HCT116 (cell line): ENCODE data around the gene IQCN. TPM values are rescaled to one million over a fixed set of nuclear protein-coding genes. Genes with fewer than 3 reads are reported as not detected.

Experiments used
- ATAC-seq: fragments of 200-7000 bp; cut with Tn5 transposase; 2 replicates; pipeline ENCODE4 v1.9.1; 2020; ENCODE audit warnings: mild to moderate bottlenecking, moderate library complexity
- BruUV-seq: library from RNA; stranded (reverse); fragments of 400-500 nt; replicated peaks from 2 replicates; lab custom pipeline; 2021; lab: Mats Ljungman, UMichigan
- CTCF ChIA-PET: fragments of 300-600 bp; sonication (Branson Sonifier 250); formaldehyde crosslinking; loops from one replicate; lab custom pipeline; 2021; ENCODE audit warnings: antibody characterized with exemption; lab: Charles Lee
- POLR2A ChIA-PET: fragments of 300-600, 350-600 bp; sonication (Branson Sonifier 250); formaldehyde crosslinking; loops from one replicate; lab custom pipeline; 2021; ENCODE audit warnings: antibody characterized with exemption; lab: Charles Lee
- RAD21 ChIA-PET, 2 experiments: fragments of 300-600 bp; sonication (Branson Sonifier 250); formaldehyde crosslinking; loops; one replicate each; lab custom pipeline; 2023; ENCODE audit warnings: low total read pairs in 2 of 2; ENCODE audit not compliant: uncharacterized antibody in 2 of 2, unreplicated experiment in 2 of 2, low non-redundant PET in 1 of 2; lab: Charles Lee
- DNase-seq: peaks from one replicate; pipeline ENCODE4 v3.0.0-alpha.2; 2010; ENCODE audit warnings: low read depth, low spot score
- H2AFZ ChIP-seq: fragments of 200-600 bp; shearing (Covaris generic), sonication (generic); 2 replicates; pipeline ENCODE4 v1.6.1; 2017; ENCODE audit warnings: low read depth, mixed run types, mixed read lengths, antibody characterized with exemption, low read length; ENCODE audit not compliant: poor library complexity, severe bottlenecking
- H3K27ac ChIP-seq: 2 replicates; pipeline ENCODE4 v1.5.1; 2012; ENCODE audit warnings: low read depth, low read length
- H3K27me3 ChIP-seq: fragments of 200-600 bp; sonication (generic); 2 replicates; pipeline ENCODE4 v1.6.1; 2016; ENCODE audit warnings: mixed run types, low read length, mixed read lengths; ENCODE audit not compliant: insufficient read depth
- H3K36me3 ChIP-seq, 2 experiments: fragments of 200-500 bp in 1 of 2; fragments of 200-600 bp in 1 of 2; sonication (Bioruptor generic) in 1 of 2; sonication (generic) in 1 of 2; 2 replicates each; pipeline versions ENCODE4 v1.5.1 to v1.6.1; 2014 to 2016; ENCODE audit warnings: low read length in 2 of 2, inconsistent platforms in 1 of 2, mixed read lengths in 1 of 2, mixed run types in 1 of 2; ENCODE audit not compliant: insufficient read depth in 2 of 2, control insufficient read depth in 1 of 2
- H3K4me1 ChIP-seq, 2 experiments: fragments of 200-600 bp in 1 of 2; sonication (generic) in 1 of 2; 2 replicates each; pipeline versions ENCODE4 v1.5.1 to v1.6.1; 2012 to 2017; ENCODE audit warnings: low read length in 2 of 2, inconsistent platforms in 1 of 2, mild to moderate bottlenecking in 1 of 2, mixed read lengths in 1 of 2, mixed run types in 1 of 2, moderate library complexity in 1 of 2; ENCODE audit not compliant: insufficient read depth in 2 of 2, control insufficient read depth in 1 of 2
- H3K4me2 ChIP-seq: fragments of 200-600 bp; sonication (generic); 2 replicates; pipeline ENCODE4 v1.6.1; 2017; ENCODE audit warnings: mixed run types, low read length, mixed read lengths
- H3K4me3 ChIP-seq, 2 experiments: fragments of 200-600 bp in 1 of 2; sonication (generic) in 1 of 2; replicated peaks in 1 of 2; 2 replicates each; pipeline ENCODE4 v1.5.1; 2011 to 2016; ENCODE audit warnings: low read length in 2 of 2, control low read depth in 1 of 2, low read depth in 1 of 2, mild to moderate bottlenecking in 1 of 2, mixed read lengths in 1 of 2, mixed run types in 1 of 2
- H3K79me2 ChIP-seq: fragments of 200-600 bp; sonication (generic); 2 replicates; pipeline ENCODE4 v1.6.1; 2017; ENCODE audit warnings: mild to moderate bottlenecking, mixed run types, low read length, moderate library complexity, mixed read lengths; ENCODE audit not compliant: insufficient read depth
- H3K9ac ChIP-seq: fragments of 200-600 bp; sonication (generic); 2 replicates; pipeline ENCODE4 v1.6.1; 2016; ENCODE audit warnings: low read length, mixed read lengths
- H3K9me2 ChIP-seq: fragments of 200-600 bp; sonication (generic), shearing (Covaris generic); 2 replicates; pipeline ENCODE4 v1.6.1; 2017; ENCODE audit warnings: mixed run types, mild to moderate bottlenecking, moderate library complexity; ENCODE audit not compliant: insufficient read depth
- H3K9me3 ChIP-seq, 2 experiments: fragments of 200-500 bp in 1 of 2; fragments of 200-600 bp in 1 of 2; sonication (Bioruptor generic) in 1 of 2; sonication (generic) in 1 of 2; 2 replicates each; pipeline ENCODE4 v1.6.1; 2014 to 2017; ENCODE audit warnings: low read length in 2 of 2, mixed read lengths in 2 of 2, inconsistent platforms in 1 of 2, low read depth in 1 of 2, mild to moderate bottlenecking in 1 of 2, mixed run types in 1 of 2, moderate library complexity in 1 of 2; ENCODE audit not compliant: control insufficient read depth in 1 of 2, insufficient read depth in 1 of 2
- H4K20me1 ChIP-seq: fragments of 200-600 bp; sonication (generic), shearing (Covaris generic); 2 replicates; pipeline ENCODE4 v1.6.1; 2017; ENCODE audit warnings: mixed run types, mild to moderate bottlenecking, moderate library complexity; ENCODE audit not compliant: insufficient read depth
- CBX3 ChIP-seq: IDR thresholded peaks from 2 replicates; pipeline ENCODE4 v1.6.1; 2012; ENCODE audit warnings: low read depth
- CEBPB ChIP-seq: IDR thresholded peaks from 2 replicates; pipeline ENCODE4 v1.6.1; 2012; ENCODE audit warnings: low read depth
- EGR1 ChIP-seq: IDR thresholded peaks from 2 replicates; pipeline ENCODE4 v1.6.1; 2012; ENCODE audit warnings: low read depth
- FOSL1 ChIP-seq: IDR thresholded peaks from 2 replicates; pipeline ENCODE4 v1.6.1; 2012; ENCODE audit warnings: low read depth
- JUND ChIP-seq: IDR thresholded peaks from 2 replicates; pipeline ENCODE4 v1.6.1; 2012
- POLR2AphosphoS5 ChIP-seq: IDR thresholded peaks from 2 replicates; pipeline ENCODE4 v1.6.1; 2011; ENCODE audit warnings: mild to moderate bottlenecking, low read depth, low read length, moderate library complexity
- SRF ChIP-seq: IDR thresholded peaks from 2 replicates; pipeline ENCODE4 v1.6.1; 2012; ENCODE audit warnings: low read depth
- TCF7L2 ChIP-seq: IDR thresholded peaks from 2 replicates; pipeline ENCODE4 v1.7.0; 2011; ENCODE audit warnings: borderline replicate concordance, inconsistent platforms; ENCODE audit not compliant: insufficient read depth, insufficient read length; ENCODE audit errors: extremely low read depth
- YY1 ChIP-seq: IDR thresholded peaks from 2 replicates; pipeline ENCODE4 v1.6.1; 2011; ENCODE audit warnings: low read length, low read depth, moderate library complexity, mild to moderate bottlenecking; ENCODE audit not compliant: insufficient replicate concordance; ENCODE audit errors: extremely low read depth
- ZFX ChIP-seq: fragments of 450-650 bp; IDR thresholded peaks from 2 replicates; pipeline ENCODE4 v1.6.1; 2017
- intact Hi-C: fragments of 100-400 bp; cut with micrococcal nuclease; formaldehyde crosslinking; loops from 2 replicates; pipeline ENCODE4 v1.10.0; 2022
- total RNA-seq: library from RNA; stranded (reverse); gene quantifications from one replicate; pipeline ENCODE4 v1.2.1, GENCODE V29; 2021; ENCODE audit not compliant: unreplicated experiment
- TF ChIP-seq, protein P1 (sequence below), 3 experiments: fragments of 200-600 bp in 1 of 3; sonication (generic) in 1 of 3; IDR thresholded peaks in 2 of 3; conservative IDR thresholded peaks in 1 of 3; 2 replicates each; pipeline ENCODE4 v1.5.1; 2012 to 2017; ENCODE audit warnings: low read depth in 2 of 3, low read length in 2 of 3, antibody characterized with exemption in 1 of 3, borderline replicate concordance in 1 of 3, control low read depth in 1 of 3, mild to moderate bottlenecking in 1 of 3, mixed read lengths in 1 of 3, mixed run types in 1 of 3, moderate library complexity in 1 of 3; ENCODE audit not compliant: insufficient read depth in 1 of 3
- TF ChIP-seq, protein P2 (sequence below): IDR thresholded peaks from 2 replicates; pipeline ENCODE4 v1.6.1; 2012

The IQCN gene
- total RNA-seq, 1 experiment from 2014 or later, result 4.8 TPM

DNA sequence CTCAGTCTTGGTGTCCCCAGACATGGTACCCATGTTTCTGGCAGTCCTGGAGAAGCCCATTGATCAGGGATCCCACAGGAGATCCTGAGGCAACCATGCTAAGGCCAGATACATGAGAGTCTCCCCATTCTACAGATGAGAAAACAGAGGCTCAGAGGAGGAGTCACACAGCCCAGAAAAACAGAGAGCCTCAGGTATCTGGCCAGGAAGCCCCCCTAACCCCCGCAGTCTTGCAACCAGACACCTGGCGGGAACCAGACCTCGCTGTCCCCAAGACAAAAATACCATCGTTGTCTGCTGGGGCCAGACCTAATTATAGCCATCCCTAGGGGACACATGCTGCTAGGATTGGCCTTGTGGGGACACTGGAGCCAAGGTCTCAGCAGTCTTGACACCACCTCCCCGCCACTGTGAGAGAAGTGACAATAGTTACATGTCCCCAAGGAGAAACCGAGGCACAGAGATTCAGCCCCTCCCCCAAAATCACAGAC is 46.4 kb downstream of the IQCN start (continued):
- TF ChIP-seq YY1 (no peak), JUND (no peak), CBX3 (no peak), FOSL1 (no peak), TCF7L2 (no peak), EGR1 (no peak)
- TF ChIP-seq, protein P1, sequence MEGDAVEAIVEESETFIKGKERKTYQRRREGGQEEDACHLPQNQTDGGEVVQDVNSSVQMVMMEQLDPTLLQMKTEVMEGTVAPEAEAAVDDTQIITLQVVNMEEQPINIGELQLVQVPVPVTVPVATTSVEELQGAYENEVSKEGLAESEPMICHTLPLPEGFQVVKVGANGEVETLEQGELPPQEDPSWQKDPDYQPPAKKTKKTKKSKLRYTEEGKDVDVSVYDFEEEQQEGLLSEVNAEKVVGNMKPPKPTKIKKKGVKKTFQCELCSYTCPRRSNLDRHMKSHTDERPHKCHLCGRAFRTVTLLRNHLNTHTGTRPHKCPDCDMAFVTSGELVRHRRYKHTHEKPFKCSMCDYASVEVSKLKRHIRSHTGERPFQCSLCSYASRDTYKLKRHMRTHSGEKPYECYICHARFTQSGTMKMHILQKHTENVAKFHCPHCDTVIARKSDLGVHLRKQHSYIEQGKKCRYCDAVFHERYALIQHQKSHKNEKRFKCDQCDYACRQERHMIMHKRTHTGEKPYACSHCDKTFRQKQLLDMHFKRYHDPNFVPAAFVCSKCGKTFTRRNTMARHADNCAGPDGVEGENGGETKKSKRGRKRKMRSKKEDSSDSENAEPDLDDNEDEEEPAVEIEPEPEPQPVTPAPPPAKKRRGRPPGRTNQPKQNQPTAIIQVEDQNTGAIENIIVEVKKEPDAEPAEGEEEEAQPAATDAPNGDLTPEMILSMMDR (IDR thresholded peaks at IDR 0.05 in 2 of 3, conservative IDR thresholded peaks at IDR 0.05 in 1 of 3; ENCODE audit: borderline replicate concordance in 1 of 3, insufficient read depth in 1 of 3, low read depth in 2 of 3, low read length in 2 of 3), result no peak
- TF ChIP-seq, protein P2, sequence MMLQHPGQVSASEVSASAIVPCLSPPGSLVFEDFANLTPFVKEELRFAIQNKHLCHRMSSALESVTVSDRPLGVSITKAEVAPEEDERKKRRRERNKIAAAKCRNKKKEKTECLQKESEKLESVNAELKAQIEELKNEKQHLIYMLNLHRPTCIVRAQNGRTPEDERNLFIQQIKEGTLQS, result no peak
- TF ChIP-seq, all 23 proteins: peak for 0

DNA sequence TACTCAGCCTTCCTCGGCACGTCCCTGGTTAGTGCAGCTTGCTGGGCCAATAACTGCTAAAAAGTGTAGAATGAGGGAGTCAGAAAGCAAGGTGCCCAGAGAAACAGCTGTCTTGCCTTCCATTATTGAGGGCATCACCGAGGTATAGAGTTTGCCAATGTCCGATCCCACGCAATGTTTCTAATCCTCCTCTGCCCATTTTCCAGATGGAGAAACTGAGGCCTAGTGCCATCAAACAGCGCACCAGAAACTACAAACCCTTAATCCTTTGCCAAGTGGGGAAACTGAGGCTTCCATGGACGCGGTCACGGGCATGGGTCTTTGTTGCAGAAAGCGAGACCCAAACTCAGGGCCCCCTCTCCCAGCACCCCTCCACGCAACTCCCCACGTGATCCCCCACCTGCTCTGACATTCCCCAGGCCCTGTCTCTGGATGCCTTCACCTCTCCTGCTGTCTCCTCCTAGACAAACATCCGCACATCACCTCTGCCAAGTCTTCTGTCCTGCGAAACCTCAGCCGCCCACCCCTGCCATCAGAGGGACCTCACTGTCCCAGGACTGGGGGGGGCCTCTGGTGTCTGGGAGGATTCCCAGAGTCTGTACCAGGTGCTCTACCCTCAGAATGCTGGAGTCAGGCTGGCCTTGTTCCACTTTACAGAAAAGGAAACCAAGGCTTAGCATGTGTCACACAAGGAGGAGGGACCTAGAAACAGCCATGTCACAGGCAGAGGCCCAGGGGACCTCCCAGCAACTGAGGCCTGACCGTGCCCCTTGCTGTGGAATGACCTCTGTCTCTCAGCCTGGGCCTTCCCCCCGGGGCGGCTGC is 47.1 kb downstream of the IQCN start:
- Histone ChIP-seq H4K20me1 (no peaks in the 10 kb centered on the region), H3K79me2 (no peaks in the 10 kb centered on the region), H3K27ac (no peak overlapping the region), H3K4me1 (peaks cover 15 to 34% of the 10 kb centered on the region in 2 experiments), H3K9me2 (no peaks in the 10 kb centered on the region), H2AFZ (no peak overlapping the region), H3K9me3 (no peaks in the 10 kb centered on the region), H3K4me3 (no peak overlapping the region), H3K36me3 (no peaks in the 10 kb centered on the region), H3K27me3 (no peaks in the 10 kb centered on the region), H3K9ac (no peak overlapping the region), H3K4me2 (no peak overlapping the region)
- DNase-seq (no peak), ATAC-seq (no peak)
- ChIA-PET RAD21 (no interaction called here), CTCF (no interaction called here), POLR2A (no interaction called here)
- TF ChIP-seq SRF, result no peak
- TF ChIP-seq CEBPB, result no peak
- TF ChIP-seq POLR2AphosphoS5, result no peak
- no peak for TF ChIP-seq ZFX
- intact Hi-C loops, result no loop called here
- BruUV-seq, result no TSS peak
